GM19395 (cell line): ENCODE results near the gene NSMCE3.

Source experiments
- ATAC-seq: cut with Tn5 transposase; IDR thresholded peaks from one replicate; pipeline ENCODE4 v1.9.1; 2021; ENCODE audit warnings: mild to moderate bottlenecking, moderate library complexity; ENCODE audit not compliant: unreplicated experiment

Gene NSMCE3

GRCh38 chr15:29223640-29224039 lies 46.0 kb downstream of the NSMCE3 start:
- ATAC-seq: no peak

GRCh38 chr15:29222129-29222853 lies 47.3 kb downstream of the NSMCE3 start:
- ATAC-seq: no peak

- no peak for ATAC-seq
Measured at GRCh38 chr15:29220852-29221251, 48.8 kb downstream of the NSMCE3 start.

- no peak for ATAC-seq
Measured at GRCh38 chr15:29216955-29217354, 52.7 kb downstream of the NSMCE3 start.
